Measurements from ENCODE around the gene XPO5.
A peak's percentile ranks its signal among the peaks of the same experiment; 100 is the strongest.
"Not testable (repeated sequence)": the region's sequence is repeated elsewhere in the genome, so short reads cannot be mapped to it uniquely, and the experiment has no call there.

Gene XPO5

GRCh38 chr6:43582911-43583310, 7.1 kb upstream of the XPO5 start:
- DNase-seq = no peak

DNA sequence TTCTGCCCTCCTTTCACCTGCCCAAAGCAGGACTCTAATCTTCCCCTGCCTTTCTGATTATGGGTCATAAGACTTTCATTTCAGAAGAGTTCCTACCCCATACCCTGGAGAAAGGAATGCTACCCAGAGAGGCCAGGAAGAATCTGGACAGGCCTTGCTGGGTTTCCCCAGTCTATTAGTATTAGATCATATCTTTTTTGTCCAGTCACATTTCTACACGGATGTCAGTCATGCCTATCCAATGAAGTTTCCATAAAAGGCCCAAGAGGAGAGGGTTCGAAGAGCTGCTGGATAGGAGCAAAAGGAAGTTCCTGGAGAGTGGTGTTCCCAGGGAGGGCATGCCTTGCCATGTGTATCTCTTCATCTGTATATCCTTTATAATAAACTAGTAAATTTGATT, 3.3 kb upstream of the XPO5 start:
- no peak for DNase-seq

DNA sequence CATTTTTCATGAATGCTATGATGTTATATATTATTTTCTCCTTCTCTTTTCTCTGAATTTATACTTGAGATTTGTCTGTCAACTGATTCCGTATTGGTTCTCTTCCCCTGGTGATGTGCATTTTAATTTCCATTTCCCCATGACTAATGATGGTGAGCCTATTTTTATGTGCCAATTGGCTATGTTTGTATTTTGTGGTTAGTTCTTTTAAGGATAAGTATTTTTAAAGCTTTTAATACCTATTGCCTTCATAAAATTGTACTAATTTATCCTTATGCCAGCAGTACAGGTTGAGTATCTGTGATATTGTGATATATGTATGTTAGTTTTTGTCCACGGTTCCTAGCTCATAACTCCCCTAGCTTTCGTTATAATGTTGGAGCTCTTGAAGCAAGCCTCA, 2.9 kb upstream of the XPO5 start:
- DNase-seq = no peak

DNA sequence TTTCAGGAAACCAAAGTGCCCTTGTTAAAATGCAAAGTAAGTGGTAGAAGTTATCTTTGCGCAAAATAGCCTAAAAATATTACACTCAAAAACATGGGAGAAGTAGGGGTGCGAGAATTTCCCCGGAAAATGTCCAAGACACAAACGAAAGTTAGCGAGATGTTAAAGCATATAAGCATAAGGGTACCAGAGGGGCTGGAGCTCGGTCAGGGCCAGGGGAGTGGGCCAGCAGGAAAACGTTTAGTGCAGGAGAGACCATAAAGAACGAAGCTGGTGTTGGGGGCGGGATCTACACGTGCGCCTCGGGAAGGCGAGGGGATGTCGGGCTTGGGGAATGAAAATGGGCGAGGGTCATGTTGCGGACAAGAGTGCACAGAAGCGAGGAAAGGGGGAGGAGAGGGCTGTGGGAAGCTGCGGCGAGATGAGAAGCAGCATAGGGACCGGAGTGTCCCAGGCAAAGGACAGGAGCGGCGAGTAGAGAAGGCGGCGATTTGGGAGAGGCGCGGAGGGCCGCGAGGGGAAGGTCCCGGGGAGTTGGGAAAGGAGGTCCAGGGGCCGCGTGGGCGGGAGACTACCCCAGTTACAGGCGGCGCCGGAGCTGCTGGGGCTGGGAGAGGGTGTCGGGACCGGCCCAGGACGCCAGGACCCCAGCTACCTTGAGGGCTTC, 600 bp downstream of the XPO5 start:
- no peak for DNase-seq

GRCh38 chr6:43572015-43572414, 3.8 kb downstream of the XPO5 start:
- no peak for DNase-seq

- DNase-seq = no peak
Measured at GRCh38 chr6:43570876-43571441, 4.9 kb downstream of the XPO5 start.

GRCh38 chr6:43559328-43559727, 16.5 kb downstream of the XPO5 start:
- DNase-seq = no peak

DNA sequence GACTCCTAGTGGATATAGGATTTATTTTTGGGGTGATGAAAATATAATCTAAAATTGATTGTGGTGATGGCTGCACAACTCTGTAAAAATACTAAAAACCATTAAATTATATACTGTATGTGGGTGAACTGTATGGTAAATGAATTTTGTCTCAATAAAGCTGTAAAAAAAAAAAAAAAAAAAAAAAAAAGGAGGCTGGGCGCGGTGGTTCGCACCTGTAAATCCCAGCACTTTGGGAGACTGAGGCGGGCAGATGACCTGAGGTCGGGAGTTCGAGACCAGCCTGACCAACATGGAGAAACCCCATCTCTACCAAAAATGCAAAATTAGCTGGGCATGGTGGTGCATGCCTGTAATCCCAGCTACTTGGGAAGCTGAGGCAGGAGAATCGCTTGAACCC, 18.2 kb downstream of the XPO5 start:
- DNase-seq = not testable (repeated sequence)

- no peak for DNase-seq
Measured at GRCh38 chr6:43547222-43547621, 28.6 kb downstream of the XPO5 start.

DNA sequence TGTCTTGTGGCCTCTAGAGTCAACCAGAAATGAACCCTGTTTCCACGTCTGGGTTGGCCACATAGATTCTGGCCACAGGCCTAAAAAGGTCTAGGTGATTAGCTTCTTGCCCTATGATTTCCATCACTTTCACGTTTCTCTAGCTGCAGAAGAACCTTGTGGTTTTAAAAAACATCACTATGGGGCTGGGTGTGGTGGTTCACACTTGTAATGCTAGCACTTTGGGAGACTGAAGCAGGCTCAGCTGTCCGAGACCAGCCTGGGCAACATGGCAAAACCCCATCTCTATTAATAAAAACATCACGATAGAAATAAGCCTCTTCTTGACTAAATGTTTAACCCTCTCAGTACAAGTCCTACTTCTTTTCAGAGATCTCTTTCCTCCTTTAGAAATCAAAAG, 31.4 kb downstream of the XPO5 start:
- no peak for DNase-seq

DNA sequence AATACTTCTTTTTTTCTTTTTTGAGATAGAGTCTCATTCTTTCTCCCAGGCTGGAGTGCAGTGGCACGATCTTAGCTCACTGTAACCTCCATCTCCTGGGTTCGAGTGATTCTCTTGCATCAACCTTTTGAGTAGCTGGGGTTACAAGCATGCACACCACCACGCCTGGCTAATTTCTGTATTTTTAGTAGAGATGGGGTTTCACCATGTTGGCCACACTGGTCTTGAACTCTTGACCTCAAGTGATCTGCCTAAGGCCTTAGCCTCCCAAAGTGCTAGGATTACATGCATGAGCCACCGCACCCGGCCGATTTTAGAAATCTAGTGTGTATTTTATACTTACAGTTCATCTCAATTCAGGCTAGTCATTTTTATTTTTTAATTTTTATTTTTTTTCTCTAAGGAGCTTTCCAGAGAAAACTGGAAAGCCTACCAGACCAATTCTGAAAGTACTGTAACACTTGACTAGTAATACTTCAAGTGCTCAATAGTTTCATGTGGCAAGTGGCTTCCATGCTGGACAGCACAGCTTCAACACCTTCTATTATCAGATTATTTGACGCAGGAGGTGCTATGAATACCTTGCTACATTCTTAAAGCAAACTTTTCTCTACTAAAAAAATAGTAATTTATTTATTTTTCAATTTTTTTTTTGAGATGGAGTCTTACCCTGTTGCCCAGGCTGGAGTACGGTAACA, 33.9 kb downstream of the XPO5 start:
- DNase-seq = no peak

- no peak for DNase-seq
Measured at GRCh38 chr6:43540507-43540906, 35.3 kb downstream of the XPO5 start.

DNA sequence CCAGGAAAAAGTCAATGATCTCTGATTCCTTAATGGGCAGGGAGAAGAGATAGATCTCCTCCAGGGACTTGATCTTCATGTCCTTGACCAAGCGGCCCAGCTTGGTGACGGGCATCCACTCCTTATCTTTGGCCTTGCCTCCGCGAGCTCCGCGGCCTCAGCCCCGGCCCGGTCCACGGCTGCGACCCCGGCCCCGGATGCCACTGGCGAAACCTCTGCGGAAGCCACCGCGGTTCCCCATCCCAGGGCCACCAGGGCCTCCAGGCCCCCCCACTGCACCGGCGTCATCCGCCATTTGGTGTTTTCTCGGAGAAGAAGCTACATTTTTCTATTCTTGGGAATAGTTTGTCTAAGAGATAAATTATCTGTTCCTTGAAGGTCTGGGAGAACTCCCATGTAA, 36.4 kb downstream of the XPO5 start:
- DNase-seq = not testable (repeated sequence)

DNA sequence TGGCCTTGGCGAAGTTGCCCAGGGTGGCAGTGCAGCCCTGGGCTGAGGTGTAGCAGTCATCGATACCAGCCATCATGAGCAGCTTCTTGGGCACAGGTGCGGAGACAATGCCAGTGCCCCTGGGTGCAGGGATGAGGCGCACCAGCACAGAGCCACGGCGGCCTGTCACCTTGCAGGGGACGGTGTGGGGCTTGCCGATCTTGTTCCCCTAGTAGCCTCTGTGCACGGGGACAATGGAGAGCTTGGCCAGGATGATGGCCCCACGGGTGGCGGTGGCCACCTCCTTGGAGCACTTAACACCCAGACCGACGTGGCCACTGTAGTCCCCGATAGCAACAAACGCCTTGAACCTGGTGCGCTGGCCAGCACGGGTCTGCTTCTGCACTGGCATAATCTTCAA, 36.9 kb downstream of the XPO5 start:
- not testable (repeated sequence) for DNase-seq

GRCh38 chr6:43532201-43532600, 43.6 kb downstream of the XPO5 start:
- DNase-seq = no peak

DNA sequence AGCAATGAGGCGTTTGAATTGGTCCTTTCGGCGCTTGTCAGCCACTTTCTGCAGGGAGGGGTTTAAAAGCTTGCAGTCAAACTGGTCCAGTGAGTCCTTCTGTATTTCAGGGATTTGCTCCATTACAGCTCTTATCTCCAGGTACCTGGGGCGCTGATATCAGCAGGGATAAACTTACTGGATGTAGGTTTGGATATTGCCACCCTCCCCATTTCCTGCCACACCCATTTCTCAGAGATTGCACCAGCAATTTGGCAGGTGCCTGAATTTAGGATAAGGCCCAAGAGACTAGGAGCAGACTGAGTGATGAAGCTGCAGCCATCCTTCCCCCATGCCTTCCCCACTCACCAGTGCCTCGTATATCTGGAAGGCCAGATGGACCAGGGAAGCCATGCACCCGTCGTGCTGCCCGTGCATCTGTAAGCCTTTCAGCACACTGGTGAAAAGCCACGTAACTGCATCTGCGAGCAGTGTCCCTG, 51.3 kb downstream of the XPO5 start:
- no peak for DNase-seq

- DNase-seq = no peak
Measured at GRCh38 chr6:43523284-43523683, 52.6 kb downstream of the XPO5 start.

- no peak for DNase-seq
Measured at GRCh38 chr6:43522547-43523261, 53.1 kb downstream of the XPO5 start.

DNA sequence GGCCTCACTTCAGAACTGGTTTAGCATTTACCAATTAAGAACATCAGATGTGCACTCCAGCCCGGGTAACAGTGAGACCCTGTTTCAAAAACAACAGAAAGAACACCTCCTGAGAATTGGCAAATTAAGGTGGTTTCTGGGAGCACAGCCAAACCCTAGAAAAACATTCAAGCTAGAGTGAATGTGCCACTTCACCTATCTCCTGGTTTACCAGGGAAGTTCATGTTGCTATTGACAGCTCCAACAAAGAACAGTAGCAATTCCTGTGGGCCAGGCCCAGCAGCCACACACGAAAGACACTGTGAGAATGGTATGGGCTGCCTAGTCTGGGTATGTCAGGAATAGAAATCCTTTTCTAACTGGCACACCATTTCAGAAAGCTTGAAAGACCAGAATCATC, 54.0 kb downstream of the XPO5 start:
- no peak for DNase-seq

DNA sequence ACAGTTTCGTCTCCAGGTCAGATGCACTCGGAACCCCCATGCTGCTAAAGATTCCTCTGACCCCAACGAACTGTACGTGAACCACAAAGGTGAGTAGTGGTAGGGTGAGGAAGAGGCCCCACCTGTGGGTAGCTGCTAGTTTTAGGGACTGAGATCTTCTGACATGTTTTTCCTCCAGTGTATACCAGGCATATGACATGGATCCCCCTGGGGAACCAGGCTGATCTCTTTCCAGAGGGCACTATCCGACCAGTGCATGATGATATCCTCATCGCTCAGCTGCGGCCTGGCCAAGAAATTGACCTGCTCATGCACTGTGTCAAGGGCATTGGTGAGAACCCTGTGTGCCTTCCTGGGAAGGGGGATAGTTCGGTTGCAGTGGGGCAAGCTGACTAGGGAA, 55.7 kb downstream of the XPO5 start:
- DNase-seq = no peak

GRCh38 chr6:43517505-43518357, 58.1 kb downstream of the XPO5 start:
- no peak for DNase-seq

DNA sequence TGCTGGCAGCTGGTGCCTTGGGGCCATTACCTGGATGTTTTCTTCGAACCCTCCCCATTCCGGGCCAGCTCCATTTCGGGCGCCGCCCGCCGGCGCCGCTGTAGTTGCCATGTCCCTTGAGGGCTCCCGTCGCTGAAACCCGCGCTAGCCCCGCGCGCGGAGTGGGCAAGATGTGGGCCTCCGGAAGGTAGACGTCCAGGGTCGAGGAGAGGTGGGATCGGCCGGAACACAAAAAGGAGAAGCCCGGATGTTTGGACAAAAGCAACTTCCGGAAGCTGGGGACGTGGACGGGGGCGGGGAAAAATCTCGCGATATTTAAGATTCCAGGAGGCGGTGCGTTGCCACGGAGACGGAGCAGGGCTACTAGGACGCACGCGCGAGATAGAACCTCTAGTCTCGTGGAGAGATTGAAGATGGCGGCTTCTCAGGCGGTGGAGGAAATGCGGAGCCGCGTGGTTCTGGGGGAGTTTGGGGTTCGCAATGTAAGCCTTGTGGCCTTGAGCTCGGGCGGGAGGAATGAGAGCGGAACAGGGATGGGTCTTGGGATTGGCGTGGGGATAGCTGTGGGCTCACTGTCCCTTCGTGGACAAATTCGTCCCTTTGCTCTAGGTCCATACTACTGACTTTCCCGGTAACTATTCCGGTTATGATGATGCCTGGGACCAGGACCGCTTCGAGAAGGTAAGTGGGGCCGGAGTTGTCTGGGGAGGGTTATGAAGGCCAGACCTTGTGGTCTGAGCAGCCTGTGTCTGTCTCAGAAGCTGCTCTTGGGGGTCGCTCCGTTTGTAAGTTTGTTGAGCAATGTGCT, 58.9 kb downstream of the XPO5 start, which contains the start of the genes POLR1C and YIPF3:
TSS of gene POLR1C (plus strand) at position 393 of the 808 bp plus-strand sequence. CDS start at position 414, 21 bp downstream.
TSS of gene YIPF3 (minus strand) at position 230 of the 808 bp plus-strand sequence. CDS start at position 111, 119 bp downstream.
- peak; percentile 97 to 98 for DNase-seq

All from activated T-cell treated with anti-CD3 and anti-CD28 coated beads, Interleukin-2, amount 50 U/mL, for 48 hours (primary cell).